ENCODE results near the gene COL5A2. TPM values are rescaled to one million over a fixed set of nuclear protein-coding genes. Genes with fewer than 3 reads are reported as not detected.

COL5A2 gene
- total and polyA plus RNA-seq, 2 donors (not counting 3 experiments of a cell fraction or from before 2014, with no cell fraction given), result 47.4 to 123 TPM

- Histone ChIP-seq H3K4me3 (replicated peaks in 1 of 3; ENCODE audit: insufficient read depth in 1 of 3, low read depth in 1 of 3, low read length in 3 of 3) (no peak overlapping the region), H3K9me3 (replicated peaks; ENCODE audit: control insufficient read depth, insufficient read depth, low read length) (no peaks in the 10 kb centered on the region), H2AFZ (ENCODE audit: low read depth, low read length) (no peak overlapping the region), H3K4me2 (ENCODE audit: insufficient read depth, low read length) (no peak overlapping the region), H3K27ac (ENCODE audit: insufficient read depth, low read depth, low read length) (no peak overlapping the region), H3K9me1 (replicated peaks; ENCODE audit: control insufficient read depth, extremely low read depth, insufficient read depth, low read length) (no peaks in the 10 kb centered on the region), H3K9ac (replicated peaks; ENCODE audit: extremely low read depth, insufficient read depth, low read length) (no peak overlapping the region), H3K27me3 (ENCODE audit: control insufficient read depth in 2 of 2, insufficient read depth in 2 of 2, low read length in 2 of 2) (no peaks in the 10 kb centered on the region), H3K36me3 (ENCODE audit: control insufficient read depth in 2 of 2, extremely low read depth in 1 of 2, insufficient read depth in 2 of 2, low read length in 2 of 2) (peaks cover 2 to 7% of the 10 kb centered on the region in 2 experiments), H4K20me1 (replicated peaks; ENCODE audit: control insufficient read depth, extremely low read depth, insufficient read depth, low read length) (no peaks in the 10 kb centered on the region), H3K79me2 (ENCODE audit: control insufficient read depth, insufficient read depth, low read length) (no peaks in the 10 kb centered on the region), H3K4me1 (ENCODE audit: control insufficient read depth, extremely low read depth, insufficient read depth, low read length) (no peaks in the 10 kb centered on the region)
- no TSS peak for BruUV-seq (replicated peaks)
- FAIRE-seq (peak; percentile 42), DNase-seq (ENCODE audit: low read depth, low spot score) (no peak)
- TF ChIP-seq POLR2AphosphoS5 (IDR thresholded peaks at IDR 0.05; ENCODE audit: insufficient read depth, low read depth, low read length) (no peak), JUN (IDR thresholded peaks at IDR 0.05; ENCODE audit: borderline replicate concordance, insufficient read depth, insufficient read length, low read depth) (no peak), EZH2 (IDR thresholded peaks at IDR 0.05; ENCODE audit: borderline replicate concordance, low read depth, low read length, severe bottlenecking) (no peak), MYC (IDR thresholded peaks at IDR 0.05; ENCODE audit: low read depth, low read length) (no peak), FOS (IDR thresholded peaks at IDR 0.05; ENCODE audit: borderline replicate concordance, insufficient read depth, low read length) (no peak), GATA2 (IDR thresholded peaks at IDR 0.05; ENCODE audit: insufficient read depth, insufficient read length, low read depth, low read length) (no peak), CTCF (IDR thresholded peaks at IDR 0.05; ENCODE audit: extremely low read depth in 1 of 2, insufficient read depth in 1 of 2, low read depth in 1 of 2, low read length in 2 of 2) (no peak), POLR2A (IDR thresholded peaks at IDR 0.05; ENCODE audit: low read depth, low read length) (no peak), MAX (IDR thresholded peaks at IDR 0.05; ENCODE audit: insufficient read depth, insufficient read length) (no peak)
- intact Hi-C loops (cut with micrococcal nuclease), result no loop called here
- dilution Hi-C loops (cut with MboI; ENCODE audit: extremely low pct_ligation_motif_present, low sequenced_read_pairs), result no loop called here
- POLR2A ChIA-PET, result no interaction called here
- CTCF ChIA-PET, result no interaction called here
Measured at GRCh38 chr2:189086710-189087109, 92.9 kb downstream of the COL5A2 start.

All from endothelial cell of umbilical vein (primary cell).